ENCODE measurements around the gene FBXL20. TPM values are rescaled to one million over a fixed set of nuclear protein-coding genes. Genes with fewer than 3 reads are reported as not detected.

The FBXL20 gene
- total RNA-seq, 3 donors from 2014 or later (not counting 1 experiment from before 2014, with no cell fraction given): 25.5 to 34.2 (median 32.4) TPM

- no peak for DNase-seq
- H3K9me3 ChIP-seq (ENCODE audit: control insufficient read depth, insufficient read depth, low read length): no peaks in the 10 kb centered on the region
- Mint-ChIP-seq H3K27ac (no peak overlapping the region), H3K4me1 (peaks cover 5 to 10% of the 10 kb centered on the region in 2 donors), H3K36me3 (peaks cover 24% of the 10 kb centered on the region), H3K4me3 (no peak overlapping the region), H3K9me3 (no peaks in the 10 kb centered on the region), H3K27me3 (ENCODE audit: low read depth in 2 of 2) (no peaks in the 10 kb centered on the region)
- 69% methylated on average over 1 of the region's 1 CpG for WGBS (ENCODE audit: insufficient coverage)
- ATAC-seq: no peak
- no peak overlapping the region for H3K4me3 ChIP-seq (ENCODE audit: low read length)
- intact Hi-C loops (cut with micrococcal nuclease): no loop called here
- H3K4me1 ChIP-seq (ENCODE audit: control insufficient read depth, insufficient read depth, low read length): peaks cover 11% of the 10 kb centered on the region
- no peaks in the 10 kb centered on the region for H3K27me3 ChIP-seq (ENCODE audit: control insufficient read depth, insufficient read depth, low read length)
- H3K27ac ChIP-seq (ENCODE audit: low read length): no peak overlapping the region
- peaks cover 28% of the 10 kb centered on the region for H3K36me3 ChIP-seq (ENCODE audit: control insufficient read depth, insufficient read depth, low read length)
- no peak for TF ChIP-seq CTCF (IDR thresholded peaks at IDR 0.05)
Observed at GRCh38 chr17:39405436-39405835, 4.0 kb upstream of the FBXL20 start.

DNA sequence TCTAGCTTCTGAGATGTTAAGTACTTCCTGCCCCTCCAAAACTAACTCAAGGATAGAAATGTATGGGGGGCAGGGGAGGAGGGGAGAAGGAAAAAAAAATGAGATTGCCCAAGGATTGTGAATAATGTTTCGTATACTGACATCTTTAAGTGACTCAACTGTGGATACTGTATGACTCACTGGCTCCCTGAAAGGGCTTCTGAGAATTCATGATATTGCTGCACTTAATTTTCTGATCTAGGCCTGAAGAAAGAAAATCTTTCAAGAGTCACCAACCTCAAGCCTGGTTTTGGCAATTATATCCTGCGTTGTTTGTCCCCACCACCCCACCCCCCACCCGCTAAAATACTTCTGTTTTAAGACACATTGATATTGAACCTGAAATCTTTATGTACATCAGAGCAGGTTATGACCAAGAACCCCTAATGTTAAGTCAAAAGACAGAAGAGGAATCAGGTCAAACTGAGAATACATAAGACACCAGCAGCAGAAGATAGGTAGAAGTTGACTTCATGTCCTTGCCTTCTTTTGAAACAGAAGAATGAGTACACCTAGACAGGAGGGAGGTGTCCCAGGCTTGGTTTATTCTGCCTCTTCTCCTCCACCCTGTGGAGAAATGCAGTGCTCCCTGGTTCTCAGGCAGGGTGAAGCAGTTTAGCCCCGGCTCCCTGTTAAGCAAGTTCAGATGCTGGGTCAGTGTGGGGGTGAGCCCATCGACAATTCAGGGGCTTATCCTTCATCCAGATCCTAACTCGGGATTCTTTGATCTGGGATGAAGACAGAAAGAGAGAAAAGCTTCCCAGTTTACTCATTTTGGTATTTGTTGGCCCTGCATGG lies 3.3 kb upstream of the FBXL20 start:
- ATAC-seq (no peak), DNase-seq (no peak)
- H3K9me3 Mint-ChIP-seq: no peaks in the 10 kb centered on the region
- H3K4me1 Mint-ChIP-seq: peaks cover 11 to 17% of the 10 kb centered on the region in 2 donors
- Histone ChIP-seq H3K27ac (ENCODE audit: low read length) (no peak overlapping the region), H3K9me3 (ENCODE audit: control insufficient read depth, insufficient read depth, low read length) (no peaks in the 10 kb centered on the region), H3K4me3 (ENCODE audit: low read length) (no peak overlapping the region), H3K4me1 (ENCODE audit: control insufficient read depth, insufficient read depth, low read length) (peaks cover 13% of the 10 kb centered on the region), H3K36me3 (ENCODE audit: control insufficient read depth, insufficient read depth, low read length) (peaks cover 21% of the 10 kb centered on the region), H3K27me3 (ENCODE audit: control insufficient read depth, insufficient read depth, low read length) (no peaks in the 10 kb centered on the region)
- peak overlapping the region; percentile 45 for H3K4me3 Mint-ChIP-seq
- 86% methylated on average over 5 of the region's 6 CpGs for WGBS (ENCODE audit: insufficient coverage)
- no peaks in the 10 kb centered on the region for H3K27me3 Mint-ChIP-seq (ENCODE audit: low read depth in 2 of 2)
- H3K27ac Mint-ChIP-seq: no peak overlapping the region
- intact Hi-C loops (cut with micrococcal nuclease): loop anchor here (5.0 kb wide), 1 partner anchor 58 kb away; the partner anchor contains the start of gene CDK12
- H3K36me3 Mint-ChIP-seq: peaks cover 18% of the 10 kb centered on the region
- TF ChIP-seq CTCF (IDR thresholded peaks at IDR 0.05): no peak

DNA sequence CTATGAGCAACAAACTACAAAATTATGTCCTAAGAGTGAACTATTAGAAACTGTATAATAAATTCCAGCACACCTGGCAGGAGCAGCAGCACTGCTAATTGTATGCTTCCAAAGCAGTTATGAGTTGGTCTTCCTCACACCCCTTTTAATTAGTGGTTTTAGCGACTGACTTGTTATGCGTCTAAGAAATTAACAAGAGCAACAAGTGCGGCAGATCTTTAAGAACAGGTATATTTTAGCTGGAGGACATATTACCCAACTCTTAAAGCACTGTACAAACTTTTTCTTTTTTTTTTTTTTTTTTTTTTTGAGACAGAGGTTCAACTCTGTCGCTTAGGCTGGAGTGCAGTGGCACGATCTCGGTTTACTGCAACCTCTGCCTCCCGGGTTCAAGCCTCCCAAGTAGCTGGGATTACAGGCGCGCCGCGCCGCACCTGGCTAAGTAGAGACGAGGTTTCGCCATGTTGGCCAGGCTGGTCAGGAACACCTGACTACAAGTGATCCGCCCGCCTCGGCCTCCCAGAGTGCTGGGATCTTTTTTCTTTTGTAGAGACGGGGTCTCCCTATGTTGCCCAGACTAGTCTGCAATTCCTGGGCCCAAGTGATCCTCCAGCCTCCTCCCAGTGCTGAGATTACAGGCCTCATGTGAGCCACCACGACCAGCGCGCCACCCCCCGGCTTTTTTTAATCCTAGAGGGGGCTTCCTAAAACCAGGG lies 1.6 kb upstream of the FBXL20 start:
- DNase-seq (no peak), ATAC-seq (no peak)
- Histone ChIP-seq H3K27ac (ENCODE audit: low read length) (no peak overlapping the region), H3K36me3 (ENCODE audit: control insufficient read depth, insufficient read depth, low read length) (peaks cover 5% of the 10 kb centered on the region), H3K9me3 (ENCODE audit: control insufficient read depth, insufficient read depth, low read length) (no peaks in the 10 kb centered on the region), H3K27me3 (ENCODE audit: control insufficient read depth, insufficient read depth, low read length) (no peaks in the 10 kb centered on the region), H3K4me1 (ENCODE audit: control insufficient read depth, insufficient read depth, low read length) (peaks cover 13% of the 10 kb centered on the region), H3K4me3 (ENCODE audit: low read length) (no peak overlapping the region)
- no peak for TF ChIP-seq CTCF (IDR thresholded peaks at IDR 0.05)
- WGBS (ENCODE audit: insufficient coverage): 81% methylated on average over 21 of the region's 22 CpGs
- Mint-ChIP-seq H3K27ac (peak overlapping the region; percentile 87 to 96), H3K4me1 (peaks cover 17 to 18% of the 10 kb centered on the region in 2 donors), H3K9me3 (no peaks in the 10 kb centered on the region), H3K27me3 (ENCODE audit: low read depth in 2 of 2) (no peaks in the 10 kb centered on the region), H3K36me3 (peaks cover under 1% of the 10 kb centered on the region), H3K4me3 (peak overlapping the region; percentile 94)
- intact Hi-C loops (cut with micrococcal nuclease): loop anchor here (5.0 kb wide), 1 partner anchor 59 kb away; the partner anchor contains the start of gene CDK12

All from natural killer cell (primary cell).